HG02870 (cell line): ENCODE results near the gene FETUB.
"Not testable (repeated sequence)": the region's sequence is repeated elsewhere in the genome, so short reads cannot be mapped to it uniquely, and the experiment has no call there.

Experiments used
- ATAC-seq: cut with Tn5 transposase; IDR thresholded peaks from one replicate; pipeline ENCODE4 v1.9.1; 2021; ENCODE audit warnings: mild to moderate bottlenecking, moderate library complexity; ENCODE audit not compliant: unreplicated experiment

The FETUB gene

GRCh38 chr3:186671051-186671450 lies 30.9 kb downstream of the FETUB start:
- no peak for ATAC-seq

- no peak for ATAC-seq
These were observed 38.4 kb downstream of the FETUB start for GRCh38 chr3:186678604-186679003.

- ATAC-seq: no peak
These were observed 39.0 kb downstream of the FETUB start for GRCh38 chr3:186679151-186679550.

GRCh38 chr3:186680869-186681268 lies 40.7 kb downstream of the FETUB start:
- ATAC-seq: no peak

- ATAC-seq: no peak
These were observed 42.6 kb downstream of the FETUB start for GRCh38 chr3:186682812-186683211.

GRCh38 chr3:186683979-186684378 lies 43.8 kb downstream of the FETUB start:
- no peak for ATAC-seq

- not testable (repeated sequence) for ATAC-seq
These were observed 46.3 kb downstream of the FETUB start for GRCh38 chr3:186686475-186686874.

- no peak for ATAC-seq
These were observed 47.0 kb downstream of the FETUB start for GRCh38 chr3:186687120-186687651.

GRCh38 chr3:186690304-186690703 lies 50.1 kb downstream of the FETUB start:
- ATAC-seq: not testable (repeated sequence)

- ATAC-seq: no peak
These were observed 51.5 kb downstream of the FETUB start for GRCh38 chr3:186691676-186692075.

GRCh38 chr3:186693843-186694242 lies 53.6 kb downstream of the FETUB start:
- ATAC-seq: no peak

GRCh38 chr3:186694288-186695032 lies 54.3 kb downstream of the FETUB start:
- no peak for ATAC-seq

- ATAC-seq: no peak
These were observed 56.3 kb downstream of the FETUB start for GRCh38 chr3:186696522-186696921.

- no peak for ATAC-seq
These were observed 57.3 kb downstream of the FETUB start for GRCh38 chr3:186697510-186697909.

GRCh38 chr3:186700267-186700666 lies 60.1 kb downstream of the FETUB start:
- ATAC-seq: peak; percentile 59

GRCh38 chr3:186702451-186702850 lies 62.3 kb downstream of the FETUB start:
- not testable (repeated sequence) for ATAC-seq
